GM12878 (cell line): ENCODE data around the gene PHAF1. TPM values are rescaled to one million over a fixed set of nuclear protein-coding genes. Genes with fewer than 3 reads are reported as not detected.

Experiments used
- BHLHE40 ChIP-seq, 2 experiments: fragments of 450-650 bp in 1 of 2; IDR thresholded peaks; 2 replicates each; pipeline ENCODE4 v1.6.1; 2011 to 2017; ENCODE audit warnings: low read depth in 2 of 2, borderline replicate concordance in 1 of 2, improper control_type of control experiment in 1 of 2, low read length in 1 of 2, mild to moderate bottlenecking in 1 of 2
- CBX5 ChIP-seq: sonication (generic); IDR thresholded peaks from 2 replicates; pipeline ENCODE4 v1.6.1; 2016; ENCODE audit warnings: low read depth, moderate library complexity, mild to moderate bottlenecking, inconsistent platforms
- CREB1 ChIP-seq: IDR thresholded peaks from 2 replicates; pipeline ENCODE4 v1.6.1; 2012; ENCODE audit warnings: low read depth, mild to moderate bottlenecking, inconsistent platforms
- DPF2 ChIP-seq: fragments of 450-650 bp; IDR thresholded peaks from 2 replicates; pipeline ENCODE4 v1.6.1; 2017; ENCODE audit warnings: mild to moderate bottlenecking
- E2F4 ChIP-seq: IDR thresholded peaks from 2 replicates; pipeline ENCODE4 v1.6.1; 2012; ENCODE audit warnings: low read depth, low read length, improper control_type of control experiment
- FOXK2 ChIP-seq: fragments of 450-650 bp; IDR thresholded peaks from 2 replicates; pipeline ENCODE4 v1.6.1; 2017; ENCODE audit warnings: mild to moderate bottlenecking, moderate library complexity
- GATAD2B ChIP-seq: fragments of 450-650 bp; conservative IDR thresholded peaks from 2 replicates; pipeline ENCODE4 v1.6.1; 2017; ENCODE audit warnings: low read depth, mild to moderate bottlenecking, moderate library complexity
- HCFC1 ChIP-seq: fragments of 150-350 bp; IDR thresholded peaks from 2 replicates; pipeline ENCODE4 v1.6.1; 2014; ENCODE audit warnings: low read length
- JUND ChIP-seq: IDR thresholded peaks from 2 replicates; pipeline ENCODE4 v1.6.1; 2012; ENCODE audit warnings: low read depth, mild to moderate bottlenecking, low read length, improper control_type of control experiment, moderate library complexity
- LARP7 ChIP-seq: fragments of 450-650 bp; IDR thresholded peaks from 2 replicates; pipeline ENCODE4 v1.6.1; 2017; ENCODE audit warnings: mild to moderate bottlenecking
- MXI1 ChIP-seq: fragments of 150-350 bp; IDR thresholded peaks from 2 replicates; pipeline ENCODE4 v1.6.1; 2011; ENCODE audit warnings: low read depth, mild to moderate bottlenecking, inconsistent platforms, low read length, improper control_type of control experiment
- NFXL1 ChIP-seq: fragments of 450-650 bp; IDR thresholded peaks from 2 replicates; pipeline ENCODE4 v1.6.1; 2017; ENCODE audit warnings: antibody characterized with exemption, mild to moderate bottlenecking, borderline replicate concordance
- NFYA ChIP-seq: IDR thresholded peaks from 2 replicates; pipeline ENCODE4 v1.6.1; 2011; ENCODE audit warnings: low read depth, mild to moderate bottlenecking, low read length, improper control_type of control experiment, borderline replicate concordance
- NR2C2 ChIP-seq: IDR thresholded peaks from 2 replicates; pipeline ENCODE4 v1.6.1; 2011; ENCODE audit warnings: borderline replicate concordance, low read depth; ENCODE audit not compliant: control insufficient read depth, insufficient read length
- PAX8 ChIP-seq: fragments of 450-650 bp; IDR thresholded peaks from 2 replicates; pipeline ENCODE4 v1.6.1; 2017; ENCODE audit warnings: mild to moderate bottlenecking, moderate library complexity
- RELB ChIP-seq: fragments of 450-650 bp; IDR thresholded peaks from 2 replicates; pipeline ENCODE4 v1.6.1; 2017; ENCODE audit warnings: low read depth, mild to moderate bottlenecking, moderate library complexity
- RUNX3 ChIP-seq: IDR thresholded peaks from 2 replicates; pipeline ENCODE4 v1.6.1; 2012; ENCODE audit warnings: low read length, inconsistent platforms
- SP1 ChIP-seq: IDR thresholded peaks from one replicate; pipeline ENCODE4 v1.6.1; 2011; ENCODE audit warnings: low read depth, low read length
- WRNIP1 ChIP-seq: IDR thresholded peaks from 2 replicates; pipeline ENCODE4 v1.6.1; 2011; ENCODE audit warnings: low read depth, low read length, improper control_type of control experiment, borderline replicate concordance
- ZBED1 ChIP-seq: IDR thresholded peaks from 2 replicates; pipeline ENCODE4 v1.6.1; 2016; ENCODE audit warnings: borderline replicate concordance
- polyA plus RNA-seq, 11 experiments: library from polyadenylated mRNA; depleted of rRNA in 4 of 11; unstranded in 6 of 11; stranded (reverse) in 5 of 11; fragments of >200 nt; fragmentation: Nextera tagmentation in 4 of 11; fragmentation: Illumina TruSeq in 1 of 11; extraction: Ambion mirVana in 4 of 11; extraction: Trizol in 1 of 11; gene quantifications; 1 replicate in 1 of 11; 2 replicates in 10 of 11; pipeline versions ENCODE4 v1.2.1 to v1.2.3, GENCODE V29; 2011 to 2016; ENCODE audit warnings: inconsistent platforms in 2 of 11, missing spikeins in 2 of 11, low read depth in 1 of 11
- total RNA-seq, 4 experiments: library from RNA; depleted of rRNA in 3 of 4; stranded (reverse); fragments of >200 nt in 3 of 4; fragmentation: Illumina TruSeq in 1 of 4; extraction: Trizol in 1 of 4; gene quantifications; 2 replicates each; pipeline versions ENCODE4 v1.2.1 to v1.2.3, GENCODE V29; 2013 to 2021
- TF ChIP-seq, protein P1 (sequence below): IDR thresholded peaks from 2 replicates; pipeline ENCODE4 v1.6.1; 2012; ENCODE audit warnings: low read depth, low read length, improper control_type of control experiment
- TF ChIP-seq, protein P2 (sequence below): IDR thresholded peaks from 2 replicates; pipeline ENCODE4 v1.6.1; 2011; ENCODE audit warnings: mild to moderate bottlenecking, low read depth, low read length, moderate library complexity; ENCODE audit not compliant: insufficient replicate concordance
- TF ChIP-seq, protein P3 (sequence below): fragments of 450-650 bp; conservative IDR thresholded peaks from 2 replicates; pipeline ENCODE4 v1.6.1; 2017; ENCODE audit warnings: mild to moderate bottlenecking, moderate library complexity

PHAF1 gene
- total and polyA plus RNA-seq, 10 of the 15 experiments (the other 5 are each of a cell fraction or from before 2014, with no cell fraction given): 4.5 to 20.9 (median 14.9) TPM

- TF ChIP-seq ZBED1 (no peak), CREB1 (peak; percentile 63), NFYA (no peak), HCFC1 (no peak), RELB (peak; percentile 89), E2F4 (no peak), GATAD2B (0 out of 2 replicates have a peak, but pooled peaks have one; percentile 1), JUND (no peak), DPF2 (no peak), CBX5 (no peak), RUNX3 (0 out of 2 replicates have a peak, but pooled peaks have one; percentile 1), BHLHE40 (IDR thresholded peaks at IDR 0.05; ENCODE audit: borderline replicate concordance in 1 of 2, low read depth in 2 of 2, low read length in 1 of 2) (peak; percentile 58 to 72; a peak in 2 of 4 replicates), NFXL1 (no peak), PAX8 (no peak), LARP7 (peak; percentile 61; the same call in 1 of the 2 replicates), SP1 (peak; percentile 14), WRNIP1 (no peak), MXI1 (peak; percentile 22; the same call in 1 of the 2 replicates), FOXK2 (no peak), NR2C2 (no peak)
- TF ChIP-seq, protein P1, sequence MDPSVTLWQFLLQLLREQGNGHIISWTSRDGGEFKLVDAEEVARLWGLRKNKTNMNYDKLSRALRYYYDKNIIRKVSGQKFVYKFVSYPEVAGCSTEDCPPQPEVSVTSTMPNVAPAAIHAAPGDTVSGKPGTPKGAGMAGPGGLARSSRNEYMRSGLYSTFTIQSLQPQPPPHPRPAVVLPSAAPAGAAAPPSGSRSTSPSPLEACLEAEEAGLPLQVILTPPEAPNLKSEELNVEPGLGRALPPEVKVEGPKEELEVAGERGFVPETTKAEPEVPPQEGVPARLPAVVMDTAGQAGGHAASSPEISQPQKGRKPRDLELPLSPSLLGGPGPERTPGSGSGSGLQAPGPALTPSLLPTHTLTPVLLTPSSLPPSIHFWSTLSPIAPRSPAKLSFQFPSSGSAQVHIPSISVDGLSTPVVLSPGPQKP: no peak
- TF ChIP-seq, protein P2, sequence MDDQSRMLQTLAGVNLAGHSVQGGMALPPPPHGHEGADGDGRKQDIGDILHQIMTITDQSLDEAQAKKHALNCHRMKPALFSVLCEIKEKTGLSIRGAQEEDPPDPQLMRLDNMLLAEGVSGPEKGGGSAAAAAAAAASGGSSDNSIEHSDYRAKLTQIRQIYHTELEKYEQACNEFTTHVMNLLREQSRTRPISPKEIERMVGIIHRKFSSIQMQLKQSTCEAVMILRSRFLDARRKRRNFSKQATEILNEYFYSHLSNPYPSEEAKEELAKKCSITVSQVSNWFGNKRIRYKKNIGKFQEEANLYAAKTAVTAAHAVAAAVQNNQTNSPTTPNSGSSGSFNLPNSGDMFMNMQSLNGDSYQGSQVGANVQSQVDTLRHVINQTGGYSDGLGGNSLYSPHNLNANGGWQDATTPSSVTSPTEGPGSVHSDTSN: no peak
- TF ChIP-seq, protein P3, sequence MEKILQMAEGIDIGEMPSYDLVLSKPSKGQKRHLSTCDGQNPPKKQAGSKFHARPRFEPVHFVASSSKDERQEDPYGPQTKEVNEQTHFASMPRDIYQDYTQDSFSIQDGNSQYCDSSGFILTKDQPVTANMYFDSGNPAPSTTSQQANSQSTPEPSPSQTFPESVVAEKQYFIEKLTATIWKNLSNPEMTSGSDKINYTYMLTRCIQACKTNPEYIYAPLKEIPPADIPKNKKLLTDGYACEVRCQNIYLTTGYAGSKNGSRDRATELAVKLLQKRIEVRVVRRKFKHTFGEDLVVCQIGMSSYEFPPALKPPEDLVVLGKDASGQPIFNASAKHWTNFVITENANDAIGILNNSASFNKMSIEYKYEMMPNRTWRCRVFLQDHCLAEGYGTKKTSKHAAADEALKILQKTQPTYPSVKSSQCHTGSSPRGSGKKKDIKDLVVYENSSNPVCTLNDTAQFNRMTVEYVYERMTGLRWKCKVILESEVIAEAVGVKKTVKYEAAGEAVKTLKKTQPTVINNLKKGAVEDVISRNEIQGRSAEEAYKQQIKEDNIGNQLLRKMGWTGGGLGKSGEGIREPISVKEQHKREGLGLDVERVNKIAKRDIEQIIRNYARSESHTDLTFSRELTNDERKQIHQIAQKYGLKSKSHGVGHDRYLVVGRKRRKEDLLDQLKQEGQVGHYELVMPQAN: no peak
Measured at GRCh38 chr16:67158637-67159600, 49.2 kb downstream of the PHAF1 start (continued).
